ENCODE data around the gene PPP4R4.
"Not testable (repeated sequence)": the region's sequence is repeated elsewhere in the genome, so short reads cannot be mapped to it uniquely, and the experiment has no call there.

PPP4R4 gene

DNA sequence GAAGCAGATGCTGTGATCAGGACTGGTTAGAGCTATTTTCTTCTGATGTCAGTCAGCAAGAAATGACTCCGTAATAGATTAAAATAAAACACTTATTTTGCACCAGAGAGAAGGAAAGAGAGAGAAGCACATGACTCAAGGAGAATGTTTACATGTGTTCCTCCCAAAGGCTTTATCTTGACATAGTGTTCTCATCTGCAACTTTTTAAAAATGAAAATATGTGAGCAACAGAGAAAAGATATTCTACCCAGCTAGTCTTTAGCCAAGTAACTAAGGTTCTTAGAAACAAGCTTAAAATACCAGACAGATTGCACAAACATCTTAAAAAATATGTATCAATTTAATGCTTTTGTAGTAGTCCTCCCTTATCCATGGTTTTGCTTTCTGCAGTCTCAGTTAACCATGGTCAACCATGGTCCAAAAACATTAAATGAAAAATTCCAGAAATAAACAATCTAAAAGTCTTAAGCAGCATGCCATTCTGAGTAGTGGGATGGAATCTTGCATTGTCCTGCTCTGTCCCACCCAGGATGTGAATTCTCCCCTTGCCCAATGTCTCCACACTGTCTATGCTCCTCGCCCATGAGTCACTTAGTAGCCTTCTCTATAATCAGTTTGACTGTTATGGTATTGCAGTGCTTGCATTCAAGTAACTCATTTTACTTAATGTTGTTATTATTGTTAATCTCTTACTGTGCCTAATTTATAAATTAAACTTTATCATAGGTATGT lies 109.0 kb downstream of the PPP4R4 start:
- DNase-seq, result no peak

DNA sequence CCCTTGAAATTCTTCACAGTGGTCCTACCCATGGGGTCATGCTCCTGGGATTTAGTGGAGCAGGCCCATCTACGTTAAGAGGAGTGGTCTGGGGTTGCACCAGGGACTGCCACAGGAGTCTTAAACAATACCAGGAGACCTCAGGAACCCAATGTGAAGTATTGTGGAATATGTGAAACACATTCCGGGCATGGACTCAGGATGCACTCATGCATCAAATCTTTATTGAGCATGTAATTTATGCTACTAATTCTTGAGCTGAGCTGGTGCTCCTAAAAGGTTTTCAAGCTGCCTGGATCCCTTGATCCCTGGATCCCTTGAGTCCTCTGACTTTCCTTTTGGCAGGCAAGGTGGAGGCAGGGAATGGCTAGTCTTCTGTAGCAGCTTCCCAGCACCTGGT lies 110.1 kb downstream of the PPP4R4 start:
- no peak for DNase-seq

DNA sequence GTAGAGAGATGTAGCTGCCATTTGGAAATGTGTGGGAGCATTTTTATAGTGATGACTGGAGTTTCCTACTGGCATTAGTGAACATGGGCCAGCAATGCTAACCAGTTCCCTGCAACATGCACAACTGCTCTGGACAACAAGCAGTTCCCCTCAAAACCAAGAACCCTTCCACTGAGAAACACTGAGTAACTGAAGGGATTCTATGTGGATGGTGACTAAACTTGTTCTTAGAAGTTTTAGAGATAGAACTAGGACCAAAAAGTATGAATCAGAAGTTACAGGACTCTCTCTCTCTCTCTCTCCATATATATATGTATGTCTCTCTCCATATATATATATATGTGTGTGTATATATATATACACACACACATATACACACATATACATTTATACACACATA lies 111.0 kb downstream of the PPP4R4 start:
- DNase-seq, result no peak

DNA sequence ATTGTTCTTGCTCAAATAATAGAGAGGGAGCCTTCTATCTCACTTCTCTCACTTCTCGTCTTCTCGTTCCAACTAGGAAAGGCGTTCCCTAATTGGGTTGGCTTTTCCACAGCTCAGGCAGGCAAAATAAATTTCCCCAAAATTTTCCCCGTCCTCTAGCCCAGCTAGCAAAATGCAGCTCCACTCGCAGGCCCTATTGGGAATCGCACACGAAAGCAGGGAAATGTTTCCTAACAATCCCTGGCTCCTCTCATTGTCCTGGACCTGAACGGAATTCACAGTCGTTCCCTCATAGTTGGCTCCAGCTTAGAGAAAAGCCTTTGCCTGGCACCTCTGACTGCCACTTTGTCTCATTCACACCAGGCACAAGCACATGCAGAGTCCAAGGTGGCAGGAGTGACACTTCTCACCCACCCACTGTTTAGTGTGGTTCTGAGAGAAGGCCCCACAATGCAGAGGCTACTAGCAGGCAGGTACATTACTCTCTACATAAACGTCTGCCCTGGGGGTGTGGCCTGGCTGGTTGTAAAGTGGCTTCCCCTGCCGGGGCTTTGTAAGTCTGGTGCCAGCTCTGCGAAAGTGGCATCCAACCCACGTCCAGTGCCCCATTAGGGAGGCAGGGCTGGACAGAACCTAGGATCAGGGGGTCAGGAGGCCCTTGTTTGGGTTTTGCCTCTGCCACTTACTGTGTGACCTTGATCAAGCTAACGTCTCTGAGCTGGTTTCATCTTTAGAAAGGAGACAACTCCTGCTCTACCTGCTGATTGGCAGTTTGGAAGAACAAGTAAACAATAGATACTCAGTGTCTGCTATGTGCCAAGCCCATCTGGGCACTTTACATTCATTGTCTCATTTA lies 114.7 kb downstream of the PPP4R4 start:
- DNase-seq, result no peak

DNA sequence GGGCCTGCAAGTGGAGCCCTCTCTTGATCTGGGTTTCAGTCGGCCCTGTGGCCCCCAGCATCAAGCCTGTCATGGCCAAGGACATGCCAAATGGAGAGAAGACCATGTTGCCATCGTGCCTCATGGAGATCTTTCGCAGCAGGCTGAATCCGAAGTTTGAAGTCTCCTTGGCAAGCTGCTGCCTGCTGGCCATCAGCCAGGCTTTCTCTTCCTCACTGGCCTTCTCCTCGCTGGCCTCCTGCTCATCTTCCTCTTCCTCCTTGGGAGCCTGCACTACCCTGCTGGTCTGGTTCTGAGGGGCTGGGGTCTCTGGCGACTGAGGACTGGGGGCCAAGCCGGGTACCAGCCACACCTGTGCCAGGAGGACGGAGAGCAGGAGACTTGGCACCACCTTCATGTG lies 116.1 kb downstream of the PPP4R4 start:
- DNase-seq, result no peak

DNA sequence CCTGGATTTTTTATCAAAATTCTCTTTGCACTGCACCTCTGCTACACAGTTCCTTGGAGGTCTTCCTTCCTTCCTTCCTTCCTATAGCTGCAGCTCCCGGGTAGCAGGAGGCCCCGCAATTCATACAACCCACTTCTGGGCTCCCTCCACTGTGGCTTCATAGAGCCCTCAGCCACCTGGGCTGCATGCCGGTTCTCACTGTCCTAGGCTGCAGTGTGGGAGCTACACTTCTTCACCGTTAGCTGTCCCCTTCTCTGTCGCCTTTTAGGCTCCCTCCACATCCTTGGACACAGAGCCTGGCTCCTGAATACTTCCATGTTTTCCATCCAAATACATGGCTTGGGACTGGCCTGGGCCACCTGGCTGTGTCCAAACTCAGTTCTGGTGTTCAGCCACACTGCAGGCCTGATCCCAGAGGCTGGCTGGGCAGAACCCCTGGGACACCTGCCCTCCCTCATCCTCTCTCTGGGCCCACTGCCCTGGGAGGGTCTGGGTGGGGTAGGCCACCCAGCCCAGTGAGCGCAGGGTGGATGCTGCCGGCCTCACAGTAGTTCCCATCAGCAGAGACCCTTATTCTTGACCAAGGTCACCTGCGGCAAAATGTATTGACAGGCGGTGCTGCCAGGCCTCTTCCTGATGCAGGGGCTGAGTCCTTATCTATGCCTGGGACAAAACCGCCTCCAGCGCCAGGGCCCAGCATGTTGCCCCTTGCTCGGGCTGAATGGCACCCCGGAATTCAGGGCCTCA lies 117.2 kb downstream of the PPP4R4 start:
- DNase-seq, result no peak

DNA sequence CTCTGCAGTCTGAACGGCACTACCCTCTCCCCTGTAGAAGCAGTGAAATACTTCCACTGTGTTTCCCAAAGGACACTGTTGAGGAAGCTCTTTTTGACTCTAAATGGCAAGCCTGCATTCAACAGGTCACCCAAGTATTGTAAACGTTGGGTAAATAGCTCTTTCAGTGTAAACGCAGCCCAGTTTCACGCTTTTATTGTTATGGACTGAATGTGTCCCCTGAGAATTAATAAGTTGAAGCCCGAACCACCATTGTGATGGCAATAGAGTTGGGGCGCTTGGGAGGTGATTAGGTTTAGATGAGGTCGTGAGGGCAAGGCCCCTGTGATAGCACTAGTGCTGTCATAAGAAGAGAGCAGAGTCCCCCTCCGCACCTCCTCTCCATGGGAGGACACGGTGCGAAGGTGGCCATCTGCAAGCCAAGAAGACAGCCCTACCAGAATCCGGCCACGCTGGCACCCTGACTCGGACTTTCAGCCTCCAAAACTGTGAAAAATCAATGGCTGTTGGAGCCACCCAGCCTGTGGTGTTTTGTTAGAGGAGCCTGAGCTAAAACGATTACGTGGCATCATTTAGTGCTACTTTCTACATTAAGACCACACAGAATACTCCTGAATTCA lies 117.9 kb downstream of the PPP4R4 start:
- no peak for DNase-seq

DNA sequence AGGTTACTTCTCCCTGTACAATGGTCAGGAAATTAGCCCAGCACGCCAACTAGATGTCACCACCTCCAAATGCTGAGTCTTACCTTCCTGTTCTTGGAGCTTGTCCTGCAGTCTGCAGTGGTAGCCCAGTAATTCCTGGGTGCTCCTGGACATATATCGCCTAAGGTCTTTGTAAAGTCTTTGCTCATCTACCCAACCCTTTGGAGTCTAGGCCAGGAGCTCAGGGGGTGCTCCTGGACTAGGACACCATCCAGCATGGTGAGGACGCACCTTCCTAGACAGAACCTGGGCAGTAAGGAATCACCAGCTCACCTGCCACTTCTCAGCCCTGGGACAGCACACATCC lies 118.4 kb downstream of the PPP4R4 start:
- DNase-seq, result no peak

DNA sequence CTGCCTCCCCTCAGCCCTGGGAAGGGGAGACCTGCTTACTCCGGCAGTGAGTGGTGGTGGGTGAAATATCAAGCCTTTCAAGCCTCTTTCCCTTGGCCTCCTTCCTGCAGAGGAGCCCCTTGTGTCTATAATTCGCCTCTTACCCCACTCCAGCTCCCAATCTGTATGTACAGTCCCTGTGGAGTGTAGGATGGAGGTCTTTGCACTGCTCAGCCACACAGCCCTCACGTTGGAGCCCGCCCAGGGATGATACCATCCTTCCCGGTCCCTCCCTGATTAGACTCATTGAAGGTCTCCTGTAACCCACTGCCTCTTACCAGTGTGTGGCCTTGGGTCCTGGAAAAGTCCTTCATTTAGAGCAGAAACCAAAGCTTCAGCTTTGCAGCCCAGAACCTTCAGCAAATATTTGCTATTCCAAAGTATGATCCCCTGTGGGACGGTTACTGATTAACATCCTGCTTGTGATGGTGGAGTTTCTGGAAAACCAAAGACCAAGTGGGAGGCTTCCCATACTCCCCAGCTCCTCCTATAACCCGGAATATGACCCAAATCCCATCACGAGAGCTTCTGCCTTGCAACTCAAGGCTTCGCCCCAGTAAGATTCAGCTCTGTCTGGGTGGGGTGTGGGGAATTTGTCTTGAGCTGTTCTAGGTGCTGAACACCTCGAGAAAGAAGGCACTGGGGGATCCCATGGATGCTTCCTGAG lies 118.9 kb downstream of the PPP4R4 start, which contains the start of gene SERPINA10:
Gene SERPINA10 (minus strand): TSS at position 397 of the 706 bp plus-strand sequence. CDS start 2,675 bp downstream, outside the sequence.
- DNase-seq, result no peak

DNA sequence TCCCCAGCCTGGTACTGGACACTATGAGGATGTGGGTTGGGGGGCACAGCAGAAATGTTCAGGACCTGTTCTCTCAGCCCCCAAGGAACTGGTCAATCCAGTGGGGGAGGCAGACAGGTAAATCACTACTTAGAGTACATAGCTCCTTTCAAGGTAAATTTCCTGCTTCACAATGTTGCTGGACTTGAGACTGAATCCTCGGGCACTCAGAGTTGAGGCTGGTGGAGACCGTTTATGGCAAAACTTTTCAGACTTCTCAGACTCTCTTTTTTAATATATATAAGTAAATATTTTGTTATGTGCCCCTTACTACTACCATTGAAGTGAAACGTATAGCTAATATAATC lies 119.4 kb downstream of the PPP4R4 start:
- DNase-seq, result no peak

DNA sequence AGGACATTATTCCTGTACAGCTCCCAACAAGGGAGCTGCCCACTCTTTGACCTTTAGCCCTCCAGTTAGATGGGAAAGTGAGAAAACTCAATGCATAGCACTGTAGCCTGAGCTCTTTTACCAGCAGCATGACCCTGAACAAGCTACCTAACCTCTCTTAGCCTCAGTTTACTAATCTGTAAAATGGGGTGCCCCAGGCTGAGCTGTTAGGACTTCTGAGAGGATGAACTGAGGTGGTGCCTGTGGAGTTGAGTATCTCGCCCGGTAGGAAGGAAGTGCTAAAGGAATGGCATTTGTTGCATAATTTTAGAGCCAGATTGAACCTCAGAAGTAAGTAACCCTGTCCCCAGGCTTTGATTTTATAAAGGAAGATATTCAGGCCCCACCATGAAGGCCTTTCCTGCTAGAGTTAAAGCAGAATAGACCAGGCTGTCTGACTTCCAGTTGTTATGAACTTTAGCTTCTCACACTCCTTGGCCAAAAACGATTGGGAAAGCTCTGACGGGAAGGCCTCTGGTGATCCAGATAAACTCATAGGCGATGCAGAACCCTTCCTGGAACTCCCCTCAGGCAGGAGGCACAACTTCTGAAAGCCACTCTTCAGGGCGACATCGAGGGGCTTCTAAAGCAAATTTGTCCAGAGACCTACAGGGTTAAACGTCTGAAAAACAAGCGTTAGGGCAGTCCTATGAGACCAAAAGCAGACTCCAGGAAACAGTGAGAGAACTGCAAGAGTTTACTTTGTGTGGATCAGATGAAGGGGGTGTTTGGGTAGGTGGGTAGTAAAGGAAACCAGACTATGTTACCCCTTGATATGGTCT lies 121.4 kb downstream of the PPP4R4 start:
- DNase-seq, result no peak

DNA sequence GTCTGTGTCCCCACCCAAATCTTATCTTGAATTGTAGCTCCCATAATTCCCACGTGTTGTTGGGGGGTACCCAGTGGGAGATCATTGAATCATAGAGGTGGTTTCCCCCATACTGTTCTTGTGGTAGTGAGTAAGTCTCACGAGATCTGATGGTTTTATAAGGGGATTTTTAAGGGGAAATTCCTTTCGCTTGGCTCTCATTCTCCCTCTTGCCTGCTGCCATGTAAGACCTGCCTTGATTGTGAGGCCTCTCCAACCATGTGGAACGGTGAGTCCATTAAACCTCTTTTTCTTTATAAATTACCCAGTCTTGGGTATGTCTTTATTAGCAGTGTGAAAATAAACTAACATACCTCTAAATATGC lies 122.0 kb downstream of the PPP4R4 start:
- DNase-seq, result not testable (repeated sequence)

DNA sequence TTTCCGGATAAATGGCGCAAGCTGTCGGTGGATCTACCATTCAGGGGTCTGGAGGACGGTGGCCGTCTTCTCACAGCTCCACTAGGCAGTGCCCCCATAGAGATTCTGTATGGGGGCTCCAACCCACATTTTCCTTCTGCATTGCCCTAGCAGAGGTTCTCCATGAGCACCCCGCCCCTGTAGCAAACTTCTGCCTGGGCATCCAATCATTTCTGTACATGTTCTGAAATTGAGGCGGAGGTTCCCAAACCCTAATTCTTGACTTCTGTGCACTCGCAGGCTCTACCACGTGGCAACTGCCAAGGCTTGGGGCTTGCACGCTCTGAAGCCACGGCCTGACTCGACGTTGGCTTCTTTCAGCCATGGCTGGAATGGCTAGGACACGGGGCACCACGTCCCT lies 124.0 kb downstream of the PPP4R4 start:
- DNase-seq, result no peak

DNA sequence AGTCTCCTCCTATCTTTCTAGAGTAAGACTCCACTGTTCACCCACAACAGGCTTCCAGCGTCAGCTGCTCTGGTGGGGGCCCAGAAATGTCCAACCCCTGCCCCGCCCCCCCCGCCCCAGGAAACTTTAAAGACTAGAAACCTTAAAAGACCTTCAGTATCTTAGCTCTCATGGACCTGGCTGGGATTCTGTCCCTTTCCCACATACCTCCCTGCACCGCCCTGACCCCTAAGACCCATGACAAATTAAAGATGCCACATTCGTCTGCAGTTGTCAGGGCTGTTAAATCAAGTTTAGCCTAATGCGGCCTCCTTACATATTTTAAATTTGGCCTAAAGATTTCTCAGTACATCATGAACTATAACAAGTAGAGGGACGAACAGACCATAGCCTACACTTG lies 129.0 kb downstream of the PPP4R4 start:
- no peak for DNase-seq

DNA sequence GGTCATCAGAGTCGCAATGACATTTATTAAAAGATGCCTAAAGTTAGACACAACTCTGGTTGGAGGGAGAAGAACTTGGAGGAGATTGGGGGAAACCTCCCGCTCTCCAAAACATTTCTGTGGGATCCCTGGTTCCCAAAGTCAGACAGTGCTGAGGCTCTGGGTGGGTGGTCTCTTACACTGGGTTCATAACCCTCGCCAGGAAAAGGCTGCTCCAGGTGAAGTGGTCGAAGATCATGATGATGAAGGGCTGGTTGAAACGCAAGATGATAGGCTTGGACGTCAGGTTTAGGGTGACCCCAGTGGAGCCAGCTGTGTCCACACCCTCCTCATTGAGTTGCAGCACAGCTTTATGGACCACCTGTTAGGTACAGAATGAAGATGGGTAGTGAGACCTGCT lies 130.1 kb downstream of the PPP4R4 start:
- DNase-seq, result no peak

DNA sequence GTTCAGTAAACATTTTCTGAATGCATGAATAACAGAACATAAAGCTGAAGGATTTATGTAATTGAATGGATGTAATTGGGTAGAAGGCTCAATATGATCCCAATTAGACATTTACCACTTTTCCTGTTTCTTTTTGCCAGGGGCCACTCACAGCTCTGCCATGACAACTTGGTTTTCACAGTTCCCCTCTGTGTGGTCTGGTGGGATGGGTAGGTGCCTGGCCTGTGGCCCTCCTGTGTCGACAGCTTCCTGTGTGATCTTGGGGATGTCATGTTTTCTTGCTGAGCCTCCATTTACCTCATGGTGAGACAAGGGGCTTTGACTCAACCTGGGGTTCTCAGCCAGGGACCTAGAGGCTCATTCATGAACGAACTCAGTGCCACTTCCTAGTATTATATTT lies 131.5 kb downstream of the PPP4R4 start:
- no peak for DNase-seq

DNA sequence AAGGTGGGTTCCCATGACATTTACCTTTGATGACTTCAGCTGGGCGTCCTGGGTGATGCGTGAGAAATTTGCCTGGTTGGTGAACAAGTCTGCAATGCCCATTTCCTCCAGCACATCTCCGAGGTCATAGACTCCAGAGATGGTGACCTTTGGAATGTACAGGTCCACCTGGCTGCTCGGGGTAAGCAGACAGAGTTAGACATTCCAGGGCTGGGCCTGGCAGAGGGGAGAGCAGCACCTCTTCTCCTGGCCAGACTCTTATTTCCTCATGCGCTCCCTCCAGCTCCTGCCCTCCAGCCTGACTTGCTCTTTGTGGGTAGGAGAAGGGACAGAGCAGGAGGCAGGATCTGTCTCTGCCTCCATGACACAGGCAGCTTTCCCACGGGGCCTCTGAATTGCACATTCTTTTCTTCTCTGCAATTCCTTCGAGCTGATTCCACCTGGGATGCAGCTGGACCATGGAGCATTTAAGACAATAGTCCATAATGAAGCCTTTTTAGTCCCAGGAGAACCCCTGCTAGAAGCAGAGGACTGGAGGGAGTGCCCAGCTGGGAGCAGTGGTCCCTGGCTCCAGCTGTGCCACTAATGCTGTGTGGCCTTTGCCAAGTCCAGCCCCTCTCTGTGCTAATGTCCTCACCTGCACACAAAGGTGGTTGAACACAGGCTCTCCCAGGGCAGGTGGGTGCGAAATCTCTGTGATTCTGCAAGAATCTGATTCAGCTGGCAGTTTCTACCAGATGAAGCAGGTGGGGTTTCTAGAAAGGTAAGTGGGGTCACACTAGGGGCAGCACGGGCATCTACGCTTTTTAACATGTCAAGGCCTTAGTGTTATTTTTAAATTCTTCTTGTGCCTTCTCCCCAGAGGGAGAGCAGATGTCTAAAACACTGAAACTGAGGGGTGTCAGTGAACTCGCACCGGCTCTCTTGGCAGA lies 132.2 kb downstream of the PPP4R4 start:
- DNase-seq, result no peak

DNA sequence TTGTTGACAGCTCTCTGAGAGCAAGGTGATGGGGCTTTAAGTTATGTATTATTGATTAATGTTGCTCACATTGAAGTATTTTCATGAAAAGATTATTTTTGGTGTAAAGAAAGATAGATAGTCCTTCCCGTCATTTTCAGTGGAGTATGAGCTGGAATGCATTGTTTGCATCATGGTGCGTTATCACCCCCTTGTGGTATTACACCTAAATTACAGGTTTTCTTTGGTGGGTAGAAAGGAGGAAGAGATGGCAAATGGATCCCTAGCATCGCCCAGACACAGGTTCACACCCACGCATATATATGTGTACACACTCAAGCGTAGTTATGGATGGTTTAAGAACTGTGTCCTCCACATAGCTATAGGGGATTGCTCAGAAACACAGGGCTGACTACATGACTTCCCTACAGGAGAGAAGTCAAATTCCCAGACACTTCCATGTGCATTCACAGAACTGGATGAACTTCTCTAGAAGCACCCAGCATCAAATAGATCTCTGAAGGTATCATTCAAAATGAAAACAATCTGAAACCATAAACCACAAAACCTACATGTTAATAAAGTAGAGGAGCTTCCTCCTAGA lies 133.4 kb downstream of the PPP4R4 start:
- DNase-seq, result no peak

DNA sequence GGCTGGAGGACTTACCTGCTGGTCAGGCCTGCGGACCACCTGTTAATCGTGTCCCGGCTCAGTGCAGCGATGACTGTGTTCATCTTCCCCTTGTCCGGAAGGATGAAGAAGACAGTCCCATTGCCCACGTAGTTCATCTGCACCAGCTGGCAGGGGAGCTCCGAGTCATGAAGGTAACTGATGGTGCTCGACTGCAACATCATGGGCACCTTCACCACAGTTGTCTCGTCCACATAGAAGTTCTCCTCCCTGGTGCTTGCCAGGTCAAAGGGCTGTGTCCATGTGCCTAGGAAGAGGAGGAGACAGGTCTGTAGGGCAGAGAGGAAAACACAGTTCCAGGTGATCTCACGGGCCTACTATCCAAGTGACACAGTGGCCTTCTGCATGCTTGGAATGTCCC lies 135.6 kb downstream of the PPP4R4 start:
- no peak for DNase-seq

DNA sequence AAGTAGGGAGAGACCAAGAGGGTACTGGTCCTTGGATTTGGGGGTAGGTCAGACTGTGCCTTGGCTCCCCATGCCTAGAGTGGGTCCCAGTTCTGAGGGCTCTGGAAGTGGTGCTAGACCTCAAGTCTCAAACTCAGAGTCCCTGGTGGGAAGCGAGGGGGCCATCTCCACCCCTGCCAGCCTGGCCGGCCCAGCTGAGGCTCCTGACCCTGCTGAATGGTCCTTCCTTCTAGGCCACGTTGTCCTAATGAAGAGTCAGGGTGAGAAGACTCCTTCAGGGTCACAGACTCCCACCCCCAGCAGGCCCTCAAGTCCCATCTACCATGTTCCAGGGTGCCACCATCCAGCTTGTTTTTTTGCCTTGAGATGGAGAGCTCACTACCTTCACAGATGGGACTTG lies 136.1 kb downstream of the PPP4R4 start:
- no peak for DNase-seq
